Peyer's patch (tissue), 4 donors: Measurements from ENCODE around the gene RAE1.
"Not testable (repeated sequence)": the region's sequence is repeated elsewhere in the genome, so short reads cannot be mapped to it uniquely, and the experiment has no call there.

Experiments used
- CTCF ChIP-seq, 6 experiments: fragments of 450-650 bp in 4 of 6; fragments of 200-600 bp in 2 of 6; sonication (generic) in 1 of 6; IDR thresholded peaks; one replicate each; pipeline ENCODE4 v1.5.1; 2017 to 2019; ENCODE audit warnings: antibody characterized with exemption in 6 of 6, mild to moderate bottlenecking in 3 of 6, moderate library complexity in 1 of 6
- POLR2A ChIP-seq, 2 donors: fragments of 450-650 bp; IDR thresholded peaks; one replicate each; pipeline ENCODE4 v1.5.1; 2017; ENCODE audit warnings: antibody characterized with exemption in 2 of 2, mild to moderate bottlenecking in 2 of 2, moderate library complexity in 2 of 2

- not testable (repeated sequence) for TF ChIP-seq CTCF, POLR2A (IDR thresholded peaks at IDR 0.05)
Observed at GRCh38 chr20:57419479-57419878, 68.4 kb downstream of the RAE1 start.
